Amygdala (tissue), 56 donors: ENCODE measurements around the gene OR11G2.
"Not testable (repeated sequence)": the region's sequence is repeated elsewhere in the genome, so short reads cannot be mapped to it uniquely, and the experiment has no call there.

Source experiments
- DNase-seq, 56 donors: peaks; one replicate each; lab custom pipeline; 2025; lab: John Stamatoyannopoulos, UW

Gene OR11G2

DNA sequence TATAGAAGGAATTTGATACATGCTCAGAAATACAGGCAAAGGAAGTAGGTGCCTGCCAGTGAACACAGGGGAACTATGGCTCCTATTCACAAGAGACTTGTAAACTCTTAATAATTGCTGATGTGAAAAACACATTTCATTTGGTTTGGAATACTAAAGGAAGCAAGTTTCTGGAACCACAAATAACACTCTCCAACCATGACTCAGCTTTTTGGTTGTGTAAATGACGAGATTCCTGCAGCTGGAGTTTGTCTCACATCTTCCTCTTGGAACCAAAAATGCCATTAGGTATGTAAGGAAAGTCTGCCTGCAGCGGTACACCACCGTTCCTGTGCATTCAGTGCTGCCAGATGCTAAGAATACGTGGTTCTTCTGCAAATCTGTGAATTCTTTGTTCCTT, 28.3 kb downstream of the OR11G2 start:
- DNase-seq = no peak

DNA sequence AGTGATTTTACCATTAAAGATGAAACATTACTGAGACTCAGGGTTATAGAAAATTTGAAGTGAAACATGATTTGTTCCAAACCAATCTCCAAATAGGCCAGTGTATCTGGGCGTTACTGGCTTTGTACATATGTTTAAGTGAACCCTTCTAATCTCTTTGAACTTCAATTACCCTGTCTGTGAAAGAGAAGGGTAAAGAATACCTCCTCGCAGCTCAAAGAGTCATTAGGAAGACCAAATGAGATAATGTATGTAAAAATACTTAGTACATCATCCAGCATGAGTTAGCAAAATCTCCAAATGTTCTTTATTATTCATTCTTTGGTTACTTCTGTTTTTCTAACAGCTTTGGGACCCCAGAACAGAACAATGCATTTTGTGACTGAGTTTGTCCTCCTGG, 32.7 kb downstream of the OR11G2 start, which contains the start of gene OR11H6:
Gene OR11H6 (plus strand): TSS at position 301 of the 400 bp plus-strand sequence. CDS start 0 bp downstream, at position 301.
- no peak for DNase-seq

- no peak for DNase-seq
These were observed 38.0 kb downstream of the OR11G2 start, which contains the start of gene OR11H7 for GRCh38 chr14:20228681-20229080. Gene OR11H7 (plus strand): TSS chr14:20228981.

GRCh38 chr14:20235415-20235814, 44.7 kb downstream of the OR11G2 start:
- DNase-seq = not testable (repeated sequence)

DNA sequence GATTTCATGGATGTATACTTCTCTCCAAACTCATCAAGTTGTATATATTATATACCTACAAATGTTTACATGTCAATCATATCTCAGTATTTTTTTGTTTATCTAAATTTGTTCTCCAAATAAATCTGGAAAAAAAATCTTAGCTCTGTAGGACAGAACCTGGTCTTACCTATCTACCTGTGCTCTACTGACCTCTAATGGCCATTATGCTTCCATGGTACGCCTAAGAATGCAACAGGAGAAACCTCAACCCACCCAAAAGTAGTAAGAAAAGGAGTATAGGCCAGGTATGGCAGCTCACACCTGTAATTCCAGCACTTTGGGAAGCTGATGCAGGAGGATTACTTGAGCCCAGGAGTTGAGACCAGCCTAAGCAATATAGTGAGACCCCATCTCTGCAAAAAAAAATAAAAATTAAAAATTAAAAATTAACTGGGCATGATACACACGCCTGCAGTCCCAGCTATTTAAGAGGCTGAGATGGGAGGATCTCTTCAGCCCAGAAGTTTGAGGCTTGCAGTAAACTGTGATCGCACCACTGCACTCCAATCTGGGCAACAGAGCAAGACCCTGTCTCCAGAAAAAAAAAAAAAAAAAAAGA, 57.0 kb downstream of the OR11G2 start:
- DNase-seq = no peak
